Right lobe of liver (tissue), 6 donors: ENCODE data around the gene PRDM16. TPM values are rescaled to one million over a fixed set of nuclear protein-coding genes. Genes with fewer than 3 reads are reported as not detected.

ENCODE experiments used
- ATAC-seq, 4 donors: fragments of 200-7000 bp; cut with Tn5 transposase; one replicate each; pipeline ENCODE4 v1.9.1; 2020; ENCODE audit warnings: mild to moderate bottlenecking in 4 of 4, moderate library complexity in 4 of 4
- DNase-seq, 3 donors: peaks; one replicate each; pipeline ENCODE4 v3.0.0-alpha.2; 2020
- H3K27ac ChIP-seq, 3 donors: fragments of 200-600 bp; one replicate each; pipeline ENCODE4 v1.8.0; 2022
- H3K27me3 ChIP-seq, 2 donors: fragments of 200-600 bp; one replicate each; pipeline ENCODE4 v1.8.0; 2022
- H3K36me3 ChIP-seq, 4 donors: fragments of 200-600 bp; sonication (generic) in 1 of 4; one replicate each; pipeline versions ENCODE4 v1.5.1 to v1.8.0; 2017 to 2022; ENCODE audit warnings: control low read depth in 1 of 4
- H3K4me1 ChIP-seq, 4 donors: fragments of 200-600 bp; sonication (generic) in 1 of 4; one replicate each; pipeline versions ENCODE4 v1.5.1 to v1.8.0; 2017 to 2022; ENCODE audit warnings: control low read depth in 1 of 4
- H3K4me3 ChIP-seq, 3 donors: fragments of 200-600 bp; one replicate each; pipeline ENCODE4 v1.8.0; 2022
- H3K9me3 ChIP-seq, 4 donors: fragments of 200-600 bp; sonication (generic) in 1 of 4; one replicate each; pipeline versions ENCODE4 v1.5.1 to v1.8.0; 2017 to 2022; ENCODE audit warnings: control low read depth in 1 of 4
- CTCF ChIP-seq, 4 donors: fragments of 200-600 bp in 3 of 4; fragments of 450-650 bp in 1 of 4; IDR thresholded peaks; one replicate each; pipeline versions ENCODE4 v1.5.1 to v1.8.0; 2016 to 2022; ENCODE audit warnings: antibody characterized with exemption in 4 of 4, mild to moderate bottlenecking in 2 of 4
- POLR2A ChIP-seq: fragments of 450-650 bp; IDR thresholded peaks from one replicate; pipeline ENCODE4 v1.6.1; 2017; ENCODE audit warnings: antibody characterized with exemption, mild to moderate bottlenecking
- WGBS: methylation state at CpG from one replicate; pipeline ENCODE4 v1.1.6; 2018; ENCODE audit warnings: low coverage, low lambda C conversion rate; ENCODE audit not compliant: insufficient coverage; ENCODE audit errors: missing lambda C conversion rate; 5-methylcytosine and 5-hydroxymethylcytosine counted together
- intact Hi-C, 2 donors: fragments of 100-400 bp; cut with DNase I; formaldehyde crosslinking; loops; one replicate each; pipeline versions ENCODE4 v1.11.2 to v1.14.1; 2022
- total RNA-seq, 6 experiments: library from RNA; depleted of rRNA in 2 of 6; stranded (reverse); fragments of >200 nt in 2 of 6; fragmentation: NEBNext Ultra II Directional in 3 of 6; extraction: Animal tissue kit (Norgen Biotek cat#: 25700) in 3 of 6; gene quantifications; one replicate each; pipeline versions ENCODE4 v1.1.0 to v1.2.4, GENCODE V29; 2016 to 2023
- donor health status: DM: no; HTN: yes; CAD: no.
- donor health status: DM: no; HTN: no; CAD: no.
- donor health status: DM: no; HTN: no; CAD: no.
- donor health status: DM: no; HTN: yes; CAD: no.
- donor health status: DM: no; HTN: yes; CAD: no.

The PRDM16 gene
- total RNA-seq, 6 experiments from 2014 or later: 0.06 to 0.75 (median 0.28) TPM

DNA sequence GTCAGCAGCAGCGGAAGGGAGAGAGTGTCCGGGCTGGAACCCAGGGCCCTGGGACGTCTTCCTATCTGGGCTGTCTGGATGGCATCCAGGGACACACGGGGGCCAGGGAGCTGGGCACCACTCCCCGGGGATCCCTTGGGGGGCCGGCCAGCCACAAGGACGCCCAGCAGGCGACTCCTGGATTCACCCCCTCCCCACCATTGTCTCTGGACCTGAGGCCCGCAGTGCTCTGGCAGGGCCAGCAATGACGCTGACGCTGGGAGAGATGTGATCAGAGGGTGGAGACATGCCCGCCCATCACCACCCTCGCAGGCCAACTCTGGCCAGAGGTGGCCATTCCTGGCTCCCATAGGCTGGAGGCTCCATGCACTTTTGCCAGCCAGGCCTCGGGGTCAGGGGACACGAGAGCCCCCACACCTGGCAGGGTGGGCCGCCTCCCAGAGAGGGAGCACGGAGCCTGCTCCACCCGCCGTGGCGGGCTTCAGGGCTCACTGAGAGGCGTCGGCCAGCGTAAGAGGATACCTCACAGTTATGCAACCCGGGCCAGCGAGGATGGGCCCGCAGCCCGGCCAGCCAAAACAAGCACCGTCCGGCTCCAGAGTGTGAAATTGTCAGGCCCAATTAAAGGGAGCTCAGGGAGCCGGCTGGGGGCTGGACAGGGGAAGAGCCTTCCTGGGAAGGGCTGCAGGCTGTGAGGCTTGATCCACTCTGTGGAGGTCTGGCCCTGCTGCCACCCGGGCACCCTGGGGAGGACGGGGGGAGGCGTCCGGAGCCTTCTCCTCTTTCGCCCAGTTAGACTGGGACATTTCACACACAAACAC lies 37.4 kb upstream of the PRDM16 start:
- Histone ChIP-seq H3K4me3 (no peak overlapping the region), H3K4me1 (no peaks in the 10 kb centered on the region), H3K9me3 (no peaks in the 10 kb centered on the region), H3K27me3 (no peaks in the 10 kb centered on the region), H3K36me3 (no peaks in the 10 kb centered on the region), H3K27ac (no peak overlapping the region)
- TF ChIP-seq CTCF (IDR thresholded peaks at IDR 0.05) (no peak), POLR2A (no peak)
- WGBS: 20% methylated on average over 1 of the region's 35 CpGs
- ATAC-seq (no peak), DNase-seq (peak in 1 of 3 donors; percentile 37)
- intact Hi-C loops: no loop called here

- H3K36me3 ChIP-seq: no peaks in the 10 kb centered on the region
- H3K4me3 ChIP-seq: no peak overlapping the region
- no peak for TF ChIP-seq POLR2A
- TF ChIP-seq CTCF (IDR thresholded peaks at IDR 0.05): no peak
- no peaks in the 10 kb centered on the region for H3K27me3 ChIP-seq
- no peak for ATAC-seq
- 80% methylated on average over 2 of the region's 21 CpGs for WGBS
- peak in 1 of 3 donors; percentile 35 for DNase-seq
- no peak overlapping the region for H3K27ac ChIP-seq
- no peaks in the 10 kb centered on the region for H3K4me1 ChIP-seq
- intact Hi-C loops: no loop called here
- H3K9me3 ChIP-seq: no peaks in the 10 kb centered on the region
Measured at GRCh38 chr1:3032371-3033039, 36.5 kb upstream of the PRDM16 start.

DNA sequence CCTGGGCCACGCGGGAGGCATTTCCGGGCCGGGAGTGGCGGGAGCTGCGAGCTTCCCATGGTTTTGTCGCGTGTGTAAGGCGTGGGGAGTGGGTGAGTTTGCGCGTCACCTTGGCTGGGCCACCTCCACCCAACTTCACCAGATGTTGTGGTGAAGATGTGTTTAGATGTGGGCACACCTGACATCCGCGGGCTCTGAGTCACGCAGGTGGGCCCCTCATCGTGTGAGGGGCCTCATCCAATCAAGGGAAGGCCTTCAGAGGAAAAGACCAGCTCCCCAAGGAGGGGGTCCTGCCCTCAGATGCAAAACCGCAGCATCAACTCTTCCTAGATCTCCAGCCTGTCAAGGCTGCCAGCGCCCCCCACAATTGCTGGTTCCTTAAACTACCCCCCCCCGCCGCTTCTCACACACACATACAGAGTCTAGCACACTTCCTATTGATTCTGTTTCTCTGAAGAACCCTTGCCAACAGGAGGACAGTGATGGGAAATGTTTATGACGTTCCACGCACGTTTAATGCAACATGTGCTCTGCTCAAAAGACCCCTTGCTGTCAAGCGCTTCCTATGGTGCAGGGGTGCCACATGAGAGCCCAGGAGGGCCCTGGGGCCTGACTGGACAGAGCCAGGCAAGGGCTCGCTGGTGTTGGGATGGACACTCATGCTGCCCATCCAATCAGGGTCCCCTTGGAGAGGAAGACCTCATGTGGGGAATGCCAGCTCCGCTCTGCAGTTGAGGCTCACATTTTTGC lies 35.8 kb upstream of the PRDM16 start:
- DNase-seq: peak in 1 of 3 donors; percentile 23

GRCh38 chr1:3033790-3034090 lies 35.3 kb upstream of the PRDM16 start:
- Histone ChIP-seq H3K36me3 (no peaks in the 10 kb centered on the region), H3K4me3 (no peak overlapping the region), H3K27ac (no peak overlapping the region), H3K27me3 (no peaks in the 10 kb centered on the region), H3K4me1 (no peaks in the 10 kb centered on the region), H3K9me3 (no peaks in the 10 kb centered on the region)
- intact Hi-C loops: no loop called here
- DNase-seq (no peak), ATAC-seq (no peak)
- no peak for TF ChIP-seq POLR2A
- TF ChIP-seq CTCF (IDR thresholded peaks at IDR 0.05): no peak
- no CpG with 5 or more reads among the region's 4 CpGs for WGBS

More for the DNA sequence above, 35.8 kb upstream of the PRDM16 start:
- H3K4me3 ChIP-seq: no peak overlapping the region
- no peaks in the 10 kb centered on the region for H3K4me1 ChIP-seq
- no peaks in the 10 kb centered on the region for H3K9me3 ChIP-seq
- no peaks in the 10 kb centered on the region for H3K36me3 ChIP-seq
- no peak for ATAC-seq
- intact Hi-C loops: no loop called here
- no peak for TF ChIP-seq POLR2A
- no peak overlapping the region for H3K27ac ChIP-seq
- WGBS: 43% methylated on average over 3 of the region's 25 CpGs
- no peaks in the 10 kb centered on the region for H3K27me3 ChIP-seq

- intact Hi-C loops: no loop called here
- peak in 1 of 3 donors; percentile 28 for DNase-seq
- no peak for ATAC-seq
- Histone ChIP-seq H3K27ac (no peak overlapping the region), H3K9me3 (no peaks in the 10 kb centered on the region), H3K36me3 (no peaks in the 10 kb centered on the region), H3K27me3 (no peaks in the 10 kb centered on the region), H3K4me3 (no peak overlapping the region), H3K4me1 (no peaks in the 10 kb centered on the region)
- TF ChIP-seq POLR2A (no peak), CTCF (IDR thresholded peaks at IDR 0.05) (no peak)
- 44% methylated on average over 3 of the region's 7 CpGs for WGBS
Measured at GRCh38 chr1:3034162-3034561, 34.8 kb upstream of the PRDM16 start.
